Mesothelial cell of epicardium (in vitro differentiated cells): Measurements from ENCODE around the gene ZBTB32. TPM values are rescaled to one million over a fixed set of nuclear protein-coding genes. Genes with fewer than 3 reads are reported as not detected.

Experiments
- DNase-seq, 2 experiments: peaks; one replicate each; pipeline ENCODE4 v3.0.0; 2021; ENCODE audit warnings: low spot score in 2 of 2; ENCODE audit not compliant: unreplicated experiment in 2 of 2
- H3K27ac Mint-ChIP-seq: 2 replicates; pipeline ENCODE4 v1.8.0; 2021; ENCODE audit warnings: mixed read lengths
- H3K27me3 Mint-ChIP-seq: 2 replicates; pipeline ENCODE4 v1.8.0; 2021; ENCODE audit warnings: low read depth, mixed read lengths
- H3K36me3 Mint-ChIP-seq: 2 replicates; pipeline ENCODE4 v1.8.0; 2021; ENCODE audit warnings: mixed read lengths
- H3K4me1 Mint-ChIP-seq: 2 replicates; pipeline ENCODE4 v1.8.0; 2021; ENCODE audit warnings: mixed read lengths
- H3K4me3 Mint-ChIP-seq: 2 replicates; pipeline ENCODE4 v1.8.0; 2021; ENCODE audit warnings: mild to moderate bottlenecking, moderate library complexity, mixed read lengths
- H3K9me3 Mint-ChIP-seq: 2 replicates; pipeline ENCODE4 v1.8.0; 2021; ENCODE audit warnings: mixed read lengths
- total RNA-seq: library from RNA; stranded (reverse); gene quantifications from 3 replicates; pipeline ENCODE4 v1.2.1, GENCODE V29; 2021
- TF ChIP-seq, protein P1 (sequence below): fragments of 200-600 bp; sonication (generic); IDR thresholded peaks from one replicate; pipeline ENCODE4 v1.5.0; 2021; ENCODE audit warnings: antibody characterized with exemption; ENCODE audit not compliant: unreplicated experiment

The ZBTB32 gene
- total RNA-seq, 1 donor from 2014 or later: not detected

- H3K36me3 Mint-ChIP-seq: peaks cover 7% of the 10 kb centered on the region
- peaks cover 24% of the 10 kb centered on the region for H3K4me1 Mint-ChIP-seq
- H3K4me3 Mint-ChIP-seq: peak overlapping the region; percentile 86
- no peaks in the 10 kb centered on the region for H3K9me3 Mint-ChIP-seq
- no peaks in the 10 kb centered on the region for H3K27me3 Mint-ChIP-seq
- peak in 1 of 2 experiments; percentile 59 for DNase-seq
- TF ChIP-seq, protein P1, sequence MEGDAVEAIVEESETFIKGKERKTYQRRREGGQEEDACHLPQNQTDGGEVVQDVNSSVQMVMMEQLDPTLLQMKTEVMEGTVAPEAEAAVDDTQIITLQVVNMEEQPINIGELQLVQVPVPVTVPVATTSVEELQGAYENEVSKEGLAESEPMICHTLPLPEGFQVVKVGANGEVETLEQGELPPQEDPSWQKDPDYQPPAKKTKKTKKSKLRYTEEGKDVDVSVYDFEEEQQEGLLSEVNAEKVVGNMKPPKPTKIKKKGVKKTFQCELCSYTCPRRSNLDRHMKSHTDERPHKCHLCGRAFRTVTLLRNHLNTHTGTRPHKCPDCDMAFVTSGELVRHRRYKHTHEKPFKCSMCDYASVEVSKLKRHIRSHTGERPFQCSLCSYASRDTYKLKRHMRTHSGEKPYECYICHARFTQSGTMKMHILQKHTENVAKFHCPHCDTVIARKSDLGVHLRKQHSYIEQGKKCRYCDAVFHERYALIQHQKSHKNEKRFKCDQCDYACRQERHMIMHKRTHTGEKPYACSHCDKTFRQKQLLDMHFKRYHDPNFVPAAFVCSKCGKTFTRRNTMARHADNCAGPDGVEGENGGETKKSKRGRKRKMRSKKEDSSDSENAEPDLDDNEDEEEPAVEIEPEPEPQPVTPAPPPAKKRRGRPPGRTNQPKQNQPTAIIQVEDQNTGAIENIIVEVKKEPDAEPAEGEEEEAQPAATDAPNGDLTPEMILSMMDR: no peak
- H3K27ac Mint-ChIP-seq: peak overlapping the region; percentile 93
Measured at GRCh38 chr19:35718345-35719041, 14.1 kb downstream of the ZBTB32 start.

- H3K27ac Mint-ChIP-seq: peak overlapping the region; percentile 93
- peak overlapping the region; percentile 86 for H3K4me3 Mint-ChIP-seq
- H3K4me1 Mint-ChIP-seq: peaks cover 24% of the 10 kb centered on the region
- no peak for DNase-seq
- H3K9me3 Mint-ChIP-seq: no peaks in the 10 kb centered on the region
- no peaks in the 10 kb centered on the region for H3K27me3 Mint-ChIP-seq
- TF ChIP-seq, protein P1: no peak
- H3K36me3 Mint-ChIP-seq: peaks cover 10% of the 10 kb centered on the region
Measured at GRCh38 chr19:35719402-35720162, 15.2 kb downstream of the ZBTB32 start.

- no peaks in the 10 kb centered on the region for H3K9me3 Mint-ChIP-seq
- no peak overlapping the region for H3K27ac Mint-ChIP-seq
Measured at GRCh38 chr19:35720163-35720524, 15.8 kb downstream of the ZBTB32 start.

GRCh38 chr19:35720648-35721047 lies 16.3 kb downstream of the ZBTB32 start:
- Mint-ChIP-seq H3K9me3 (no peaks in the 10 kb centered on the region), H3K4me1 (peaks cover 20% of the 10 kb centered on the region), H3K27ac (no peak overlapping the region), H3K27me3 (no peaks in the 10 kb centered on the region), H3K4me3 (no peak overlapping the region), H3K36me3 (peaks cover 17% of the 10 kb centered on the region)
- no peak for DNase-seq
- TF ChIP-seq, protein P1: no peak

More at GRCh38 chr19:35720163-35720524, 15.8 kb downstream of the ZBTB32 start:
- Mint-ChIP-seq H3K36me3 (peaks cover 13% of the 10 kb centered on the region), H3K4me1 (peaks cover 21% of the 10 kb centered on the region), H3K27me3 (no peaks in the 10 kb centered on the region), H3K4me3 (peak overlapping the region; percentile 18)
- TF ChIP-seq, protein P1: no peak
- DNase-seq: no peak

DNA sequence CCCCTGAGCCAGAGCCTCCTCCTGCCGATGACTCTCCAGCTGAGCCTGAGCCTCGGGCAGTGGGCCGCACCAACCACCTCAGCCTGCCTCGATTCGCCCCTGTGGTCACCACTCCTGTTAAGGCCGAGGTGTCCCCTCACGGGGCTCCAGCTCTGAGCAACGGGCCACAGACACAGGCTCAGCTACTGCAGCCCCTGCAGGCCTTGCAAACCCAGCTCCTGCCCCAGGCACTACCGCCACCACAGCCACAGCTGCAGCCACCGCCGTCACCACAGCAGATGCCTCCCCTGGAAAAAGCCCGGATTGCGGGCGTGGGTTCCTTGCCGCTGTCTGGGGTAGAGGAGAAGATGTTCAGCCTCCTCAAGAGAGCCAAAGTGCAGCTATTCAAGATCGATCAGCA lies 17.0 kb downstream of the ZBTB32 start:
- Mint-ChIP-seq H3K27ac (no peak overlapping the region), H3K27me3 (no peaks in the 10 kb centered on the region), H3K36me3 (peaks cover 24% of the 10 kb centered on the region), H3K4me1 (peaks cover 13% of the 10 kb centered on the region), H3K9me3 (no peaks in the 10 kb centered on the region), H3K4me3 (peak overlapping the region; percentile 15)
- no peak for DNase-seq
- TF ChIP-seq, protein P1: no peak
